Inflammatory macrophage treated with lipopolysaccharide for 1 hour (primary cell): ENCODE results near the gene TNFAIP8.
"Not testable (repeated sequence)": the region's sequence is repeated elsewhere in the genome, so short reads cannot be mapped to it uniquely, and the experiment has no call there.

Source experiments
- DNase-seq, 2 donors: peaks; one replicate each; pipeline ENCODE4 v3.0.0-alpha.2; 2020 to 2022

TNFAIP8 gene

GRCh38 chr5:119428166-119428565, 72.3 kb downstream of the TNFAIP8 start:
- peak; percentile 72 to 83 for DNase-seq

GRCh38 chr5:119428574-119428973, 72.8 kb downstream of the TNFAIP8 start:
- DNase-seq: peak; percentile 33 to 70

GRCh38 chr5:119432674-119433237, 76.9 kb downstream of the TNFAIP8 start:
- not testable (repeated sequence) for DNase-seq

- peak; percentile 60 to 82 for DNase-seq
Measured at GRCh38 chr5:119435436-119436132, 79.8 kb downstream of the TNFAIP8 start.

GRCh38 chr5:119437785-119438586, 82.2 kb downstream of the TNFAIP8 start:
- DNase-seq: not testable (repeated sequence)

GRCh38 chr5:119438587-119438917, 82.7 kb downstream of the TNFAIP8 start:
- DNase-seq: peak; percentile 54 to 77

GRCh38 chr5:119439140-119439631, 83.4 kb downstream of the TNFAIP8 start:
- DNase-seq: peak in 1 of 2 donors; percentile 68

- DNase-seq: not testable (repeated sequence)
Measured at GRCh38 chr5:119439632-119440031, 83.8 kb downstream of the TNFAIP8 start.

- DNase-seq: not testable (repeated sequence)
Measured at GRCh38 chr5:119444643-119445042, 88.8 kb downstream of the TNFAIP8 start.

GRCh38 chr5:119445544-119445943, 89.7 kb downstream of the TNFAIP8 start:
- no peak for DNase-seq
